Measurements from ENCODE around the gene CDH20. TPM values are rescaled to one million over a fixed set of nuclear protein-coding genes. Genes with fewer than 3 reads are reported as not detected.

Gene CDH20
- total and polyA plus RNA-seq, 4 experiments from 2014 or later, result not detected

DNA sequence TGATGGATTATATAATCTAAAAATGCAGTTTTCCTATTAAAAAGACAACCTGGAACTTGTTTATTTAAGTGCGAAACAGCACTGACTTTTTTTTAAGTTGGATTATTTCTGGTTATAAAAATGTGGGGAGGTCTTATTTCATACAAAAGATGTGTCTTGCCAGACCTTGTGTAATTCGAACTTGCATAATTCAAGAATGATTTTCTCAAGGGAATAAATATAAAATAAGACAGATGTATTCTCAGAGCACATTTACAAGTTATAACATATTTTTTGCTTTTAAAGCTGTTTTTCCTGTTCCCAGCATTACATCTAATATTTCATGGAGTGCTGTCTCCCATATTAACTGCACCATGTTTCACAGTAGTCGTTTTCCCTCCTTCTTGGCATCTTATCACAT, 263.1 kb downstream of the CDH20 start:
- Histone ChIP-seq H3K36me3 (ENCODE audit: insufficient read depth, low read length) (no peaks in the 10 kb centered on the region), H3K4me3 (ENCODE audit: low read length in 2 of 2) (no peak overlapping the region), H3K27me3 (ENCODE audit: insufficient read depth, low read length) (no peaks in the 10 kb centered on the region), H3K4me1 (ENCODE audit: insufficient read depth, low read length) (no peaks in the 10 kb centered on the region), H3K9me3 (ENCODE audit: control insufficient read depth in 1 of 2, low read length in 2 of 2) (no peaks in the 10 kb centered on the region), H3K27ac (ENCODE audit: low read depth, low read length) (no peak overlapping the region)
- ChIA-PET POLR2A (ENCODE audit: partially characterized antibody) (no interaction called here), CTCF (ENCODE audit: partially characterized antibody) (interaction anchor here (1.3 to 1.5 kb wide), 2 partner anchors 15 to 24 kb away, joined by 3 read pairs; no protein-coding TSS in a partner anchor)
- no peaks in the 10 kb centered on the region for H3K36me3 Mint-ChIP-seq
- intact Hi-C loops (cut with micrococcal nuclease), result no loop called here
- DNase-seq, result no peak
- H3K27me3 Mint-ChIP-seq, result peaks cover 7 to 13% of the 10 kb centered on the region in 2 donors
- H3K4me3 Mint-ChIP-seq, result no peak overlapping the region
- no peaks in the 10 kb centered on the region for H3K9me3 Mint-ChIP-seq
- no peak overlapping the region for H3K27ac Mint-ChIP-seq
- H3K4me1 Mint-ChIP-seq, result no peaks in the 10 kb centered on the region

- Histone ChIP-seq H3K27ac (ENCODE audit: low read depth, low read length) (no peak overlapping the region), H3K9me3 (ENCODE audit: control insufficient read depth in 1 of 2, low read length in 2 of 2) (no peaks in the 10 kb centered on the region), H3K27me3 (ENCODE audit: insufficient read depth, low read length) (no peaks in the 10 kb centered on the region), H3K36me3 (ENCODE audit: insufficient read depth, low read length) (no peaks in the 10 kb centered on the region), H3K4me3 (ENCODE audit: low read length in 2 of 2) (no peak overlapping the region), H3K4me1 (ENCODE audit: insufficient read depth, low read length) (no peaks in the 10 kb centered on the region)
- POLR2A ChIA-PET (ENCODE audit: partially characterized antibody), result no interaction called here
- H3K27ac Mint-ChIP-seq, result no peak overlapping the region
- intact Hi-C loops (cut with micrococcal nuclease), result no loop called here
- no peak overlapping the region for H3K4me3 Mint-ChIP-seq
- CTCF ChIA-PET (ENCODE audit: partially characterized antibody), result interaction anchor here (1.3 kb wide), 1 partner anchor 16 kb away, joined by 3 read pairs; no protein-coding TSS in a partner anchor
- peaks cover 8 to 14% of the 10 kb centered on the region in 2 donors for H3K27me3 Mint-ChIP-seq
- no peaks in the 10 kb centered on the region for H3K4me1 Mint-ChIP-seq
- no peaks in the 10 kb centered on the region for H3K36me3 Mint-ChIP-seq
- DNase-seq, result no peak
- H3K9me3 Mint-ChIP-seq, result no peaks in the 10 kb centered on the region
Observed at GRCh38 chr18:61597316-61597715, 264.1 kb downstream of the CDH20 start.

DNA sequence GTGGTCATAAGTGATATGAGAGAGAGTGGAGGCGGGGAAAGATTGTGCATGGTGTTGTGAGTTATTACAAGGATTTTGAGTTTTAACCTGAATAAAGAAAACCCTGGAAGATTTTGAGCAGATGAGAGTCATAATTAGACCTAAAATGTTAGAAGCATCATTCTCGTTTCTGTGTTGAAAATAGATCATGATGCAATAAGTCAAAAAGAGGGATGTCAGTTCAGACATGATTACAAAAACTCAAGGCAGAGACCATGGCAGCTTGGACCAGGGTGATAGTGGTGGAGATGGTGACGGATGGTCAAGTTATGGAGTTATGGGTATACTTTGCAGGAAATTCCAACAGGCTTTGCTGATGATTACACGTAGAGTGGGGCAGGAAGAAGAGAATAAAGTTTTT, 267.2 kb downstream of the CDH20 start:
- Mint-ChIP-seq H3K4me1 (no peaks in the 10 kb centered on the region), H3K9me3 (no peaks in the 10 kb centered on the region), H3K27me3 (peaks cover 12 to 19% of the 10 kb centered on the region in 2 donors), H3K27ac (no peak overlapping the region), H3K4me3 (no peak overlapping the region), H3K36me3 (no peaks in the 10 kb centered on the region)
- ChIA-PET POLR2A (ENCODE audit: partially characterized antibody) (interaction anchor here (0.6 kb wide), 1 partner anchor 25 kb away, joined by 6 read pairs; no protein-coding TSS in a partner anchor), CTCF (ENCODE audit: partially characterized antibody) (interaction anchor here (1.2 to 1.5 kb wide), 2 partner anchors 10 to 19 kb away, joined by 3 to 7 read pairs; no protein-coding TSS in a partner anchor)
- Histone ChIP-seq H3K36me3 (ENCODE audit: insufficient read depth, low read length) (no peaks in the 10 kb centered on the region), H3K27me3 (ENCODE audit: insufficient read depth, low read length) (no peaks in the 10 kb centered on the region), H3K9me3 (ENCODE audit: control insufficient read depth in 1 of 2, low read length in 2 of 2) (no peaks in the 10 kb centered on the region), H3K4me3 (ENCODE audit: low read length in 2 of 2) (no peak overlapping the region), H3K4me1 (ENCODE audit: insufficient read depth, low read length) (no peaks in the 10 kb centered on the region), H3K27ac (ENCODE audit: low read depth, low read length) (no peak overlapping the region)
- intact Hi-C loops (cut with micrococcal nuclease), result no loop called here
- DNase-seq, result no peak

GRCh38 chr18:61602836-61603235, 269.6 kb downstream of the CDH20 start:
- no peak overlapping the region for H3K27ac Mint-ChIP-seq
- H3K36me3 Mint-ChIP-seq, result no peaks in the 10 kb centered on the region
- intact Hi-C loops (cut with micrococcal nuclease), result no loop called here
- H3K9me3 Mint-ChIP-seq, result no peaks in the 10 kb centered on the region
- peaks cover 0 to 2% (median 0%) of the 10 kb centered on the region in 4 donors for H3K4me1 Mint-ChIP-seq
- no peaks in the 10 kb centered on the region for H3K27me3 ChIP-seq (ENCODE audit: insufficient read depth, low read length)
- DNase-seq, result no peak
- H3K36me3 ChIP-seq (ENCODE audit: insufficient read depth, low read length), result no peaks in the 10 kb centered on the region
- no peaks in the 10 kb centered on the region for H3K9me3 ChIP-seq (ENCODE audit: control insufficient read depth in 1 of 2, low read length in 2 of 2)
- no peaks in the 10 kb centered on the region for H3K4me1 ChIP-seq (ENCODE audit: insufficient read depth, low read length)
- H3K4me3 Mint-ChIP-seq, result no peak overlapping the region
- H3K4me3 ChIP-seq (ENCODE audit: low read length in 2 of 2), result no peak overlapping the region
- CTCF ChIA-PET (ENCODE audit: partially characterized antibody), result no interaction called here
- POLR2A ChIA-PET (ENCODE audit: partially characterized antibody), result no interaction called here
- H3K27ac ChIP-seq (ENCODE audit: low read depth, low read length), result no peak overlapping the region
- peaks cover 14 to 24% of the 10 kb centered on the region in 2 donors for H3K27me3 Mint-ChIP-seq
